ENCODE measurements around the gene NRARP. TPM values are rescaled to one million over a fixed set of nuclear protein-coding genes. Genes with fewer than 3 reads are reported as not detected.

NRARP gene
- polyA plus RNA-seq, 1 donor, result 5.1 TPM

- DNase-seq, result no peak
Observed at GRCh38 chr9:137325124-137325523, 23.1 kb upstream of the NRARP start.

- DNase-seq, result no peak
Observed at GRCh38 chr9:137323531-137324331, 21.7 kb upstream of the NRARP start.

- DNase-seq, result no peak
Observed at GRCh38 chr9:137321726-137322361, 19.8 kb upstream of the NRARP start.

GRCh38 chr9:137320555-137321384 is 18.7 kb upstream of the NRARP start:
- DNase-seq, result no peak

- no peak for DNase-seq
Observed at GRCh38 chr9:137319739-137320551, 17.9 kb upstream of the NRARP start.

- DNase-seq, result no peak
Observed at GRCh38 chr9:137319011-137319738, 17.1 kb upstream of the NRARP start.

GRCh38 chr9:137318602-137319001 is 16.5 kb upstream of the NRARP start:
- no peak for DNase-seq

- DNase-seq, result no peak
Observed at GRCh38 chr9:137317718-137318511, 15.8 kb upstream of the NRARP start.

- no peak for DNase-seq
Observed at GRCh38 chr9:137317021-137317717, 15.1 kb upstream of the NRARP start.

- DNase-seq, result no peak
Observed at GRCh38 chr9:137316012-137316981, 14.2 kb upstream of the NRARP start.

- DNase-seq, result no peak
Observed at GRCh38 chr9:137315581-137316011, 13.5 kb upstream of the NRARP start.

- DNase-seq, result no peak
Observed at GRCh38 chr9:137314561-137315560, 12.8 kb upstream of the NRARP start.

- no peak for DNase-seq
Observed at GRCh38 chr9:137313956-137314560, 12.0 kb upstream of the NRARP start.

- DNase-seq, result no peak
Observed at GRCh38 chr9:137313326-137313936, 11.4 kb upstream of the NRARP start.

GRCh38 chr9:137312852-137313325 is 10.8 kb upstream of the NRARP start:
- DNase-seq, result no peak

All from left kidney (tissue), 2 donors.